ENCODE data around the gene FAM228B.

DNA sequence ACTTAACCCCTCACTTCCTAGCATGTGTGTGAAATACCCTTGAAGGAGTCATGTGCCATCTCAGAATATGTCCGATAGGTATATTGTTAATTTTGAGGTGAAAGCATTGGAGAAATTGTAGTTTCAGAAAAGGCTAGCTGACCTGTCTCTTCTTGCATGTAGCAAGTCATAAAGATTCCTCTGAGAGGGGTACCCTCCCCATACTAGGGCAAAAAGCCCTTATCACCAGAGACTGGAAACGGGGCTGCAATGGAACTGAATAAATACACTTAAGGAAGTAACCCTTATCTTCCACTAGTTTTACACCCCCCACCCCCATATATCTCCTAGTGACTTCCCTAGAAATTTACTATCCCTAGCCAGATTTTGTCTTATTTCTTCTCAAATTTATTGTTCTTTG is 45.4 kb upstream of the FAM228B start:
- no peak for TF ChIP-seq CTCF (IDR thresholded peaks at IDR 0.05)
- TF ChIP-seq EP300 (IDR thresholded peaks at IDR 0.05): no peak
- no peak for TF ChIP-seq POLR2A (IDR thresholded peaks at IDR 0.05)
- TF ChIP-seq POLR2AphosphoS5 (IDR thresholded peaks at IDR 0.05): no peak
